Stimulated activated CD8-positive, alpha-beta memory T cell treated with anti-CD3 and anti-CD28 coated beads, Interleukin-15, amount 100 ng/mL, for 48 hours (primary cell): ENCODE results near the gene NEB.
"Not testable (repeated sequence)": the region's sequence is repeated elsewhere in the genome, so short reads cannot be mapped to it uniquely, and the experiment has no call there.

Experiments
- DNase-seq, 2 donors: peaks; one replicate each; pipeline ENCODE4 v3.0.0-alpha.2; 2020; ENCODE audit warnings: low read depth in 2 of 2

Gene NEB

DNA sequence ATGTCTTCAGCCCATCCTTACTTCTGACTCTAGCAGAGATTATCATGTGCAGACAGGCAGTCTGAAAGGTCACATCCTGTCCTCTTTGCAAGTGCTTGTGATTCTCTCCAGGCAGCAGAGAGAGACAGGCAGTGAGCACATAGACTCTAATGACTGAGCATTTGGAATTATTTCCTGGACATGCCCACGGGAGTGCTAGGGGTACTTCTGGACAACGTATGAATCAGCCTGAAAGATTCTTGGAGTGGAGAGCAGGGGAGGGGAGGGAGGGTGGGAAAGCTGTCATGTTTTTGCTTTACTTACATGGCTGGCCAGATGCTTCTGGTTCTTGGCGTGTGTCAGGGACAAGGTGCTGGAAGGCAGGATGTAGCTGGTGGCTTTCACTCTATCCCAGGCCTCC is 174.0 kb downstream of the NEB start:
- DNase-seq = no peak

DNA sequence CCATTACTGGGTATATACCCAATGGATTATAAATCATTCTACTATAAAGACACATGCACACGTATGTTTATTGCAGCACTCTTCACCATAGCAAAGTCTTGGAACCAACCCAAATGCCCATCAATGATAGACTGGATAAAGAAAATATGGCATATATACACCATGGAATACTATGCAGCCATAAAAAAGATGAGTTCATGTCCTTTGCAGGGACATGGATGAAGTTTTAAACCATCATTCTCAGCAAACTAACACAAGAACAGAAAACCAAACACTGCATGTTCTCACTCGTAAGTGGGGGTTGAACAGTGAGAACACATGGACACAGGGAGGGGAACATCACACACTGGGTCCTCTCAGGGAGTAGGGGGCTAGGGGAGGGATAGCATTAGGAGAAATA is 174.8 kb downstream of the NEB start:
- not testable (repeated sequence) for DNase-seq

DNA sequence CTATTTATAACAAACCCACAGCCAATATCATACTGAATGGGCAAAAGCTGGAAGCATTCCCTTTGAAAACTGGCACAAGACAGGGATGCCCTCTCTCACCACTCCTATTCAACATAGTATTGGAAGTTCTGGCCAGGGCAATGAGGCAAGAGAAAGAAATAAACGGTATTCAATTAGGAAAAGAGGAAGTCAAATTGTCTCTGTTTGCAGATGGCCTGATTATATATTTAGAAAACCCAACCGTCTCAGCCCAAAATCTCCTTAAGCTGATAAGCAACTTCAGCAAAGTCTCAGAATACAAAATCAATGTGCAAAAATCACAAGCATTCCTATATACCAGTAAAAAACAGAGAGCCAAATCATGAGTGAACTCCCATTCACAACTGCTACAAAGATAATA is 176.4 kb downstream of the NEB start:
- DNase-seq = not testable (repeated sequence)

GRCh38 chr2:151556121-151556520 is 178.2 kb downstream of the NEB start:
- no peak for DNase-seq

DNA sequence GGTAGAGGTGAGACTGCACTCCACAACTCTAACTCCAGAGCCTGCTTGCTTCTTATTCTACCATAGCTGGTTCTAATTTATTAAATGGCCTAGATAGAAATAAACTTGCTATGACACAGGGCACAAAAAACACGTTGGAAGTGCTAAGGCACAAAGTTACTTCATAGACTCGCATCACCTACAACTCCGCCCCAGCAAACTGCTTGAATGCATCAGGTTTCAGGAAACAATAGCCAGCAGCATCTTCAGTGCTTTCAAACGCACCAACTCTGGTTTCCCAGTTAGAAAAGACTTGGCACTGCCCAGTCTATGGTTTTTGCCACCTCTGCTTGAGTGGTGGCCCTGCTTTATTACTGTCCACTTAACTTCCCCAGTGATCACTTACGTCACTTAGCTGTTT is 182.0 kb downstream of the NEB start:
- DNase-seq = no peak

DNA sequence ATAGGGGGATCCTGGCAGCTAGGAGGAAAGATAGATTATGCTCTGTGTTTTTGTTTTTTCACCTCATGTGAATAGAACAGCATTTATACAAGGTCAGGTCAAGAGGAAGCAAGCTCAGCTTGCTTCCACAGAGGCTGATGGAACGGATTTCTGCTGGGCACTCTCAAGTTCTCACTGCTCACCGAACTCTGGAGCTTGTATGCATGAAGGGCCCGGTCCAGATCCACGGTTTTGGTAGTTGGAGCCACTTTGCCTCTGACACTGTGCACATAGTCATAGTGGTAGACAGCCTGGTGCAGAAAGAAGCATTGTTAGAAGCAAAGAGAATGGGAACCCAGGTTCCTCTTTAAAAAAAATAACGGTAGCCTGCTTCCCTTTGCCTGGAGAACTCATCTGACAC is 182.7 kb downstream of the NEB start:
- DNase-seq = no peak

- DNase-seq = no peak
Measured at GRCh38 chr2:151549191-151549590, 185.1 kb downstream of the NEB start.

- no peak for DNase-seq
Measured at GRCh38 chr2:151544449-151544848, 189.8 kb downstream of the NEB start.

DNA sequence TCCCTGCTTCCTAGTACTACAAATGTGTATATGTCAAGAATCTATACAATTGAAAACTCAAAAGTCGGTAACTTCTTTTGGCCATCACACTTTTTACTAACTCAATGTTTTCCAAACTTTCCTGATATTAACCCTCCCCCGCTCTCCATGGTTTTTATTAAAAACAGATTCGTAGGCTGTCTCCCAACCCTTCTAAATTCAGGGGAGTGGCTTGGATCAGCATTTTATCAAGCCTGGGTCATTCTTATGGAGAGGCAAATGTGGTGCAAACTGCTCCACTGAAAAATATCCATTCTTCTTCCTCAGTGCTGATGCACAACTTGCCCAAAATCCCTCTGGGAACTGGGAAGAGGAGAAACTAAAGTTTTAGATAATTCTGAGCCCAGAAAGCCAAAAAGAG is 190.4 kb downstream of the NEB start:
- DNase-seq = no peak

DNA sequence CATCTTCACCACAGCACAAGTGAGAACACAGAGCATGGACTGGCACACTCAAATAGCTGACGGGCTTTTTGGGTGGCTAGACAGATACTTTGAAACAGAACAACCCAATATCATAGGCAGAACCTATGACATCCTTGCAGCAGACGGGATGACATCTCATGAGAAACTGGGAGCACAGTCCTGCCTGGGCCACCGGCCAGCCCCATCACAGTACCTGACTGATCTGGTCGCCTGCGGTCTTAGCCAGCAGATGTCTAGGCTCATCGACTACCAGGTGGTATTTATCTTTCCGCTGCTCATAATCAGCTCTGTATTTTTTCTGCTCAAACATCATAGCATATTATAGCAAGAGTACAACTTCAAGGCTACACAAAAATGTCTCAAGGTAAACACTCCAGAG is 200.3 kb downstream of the NEB start:
- DNase-seq = no peak

DNA sequence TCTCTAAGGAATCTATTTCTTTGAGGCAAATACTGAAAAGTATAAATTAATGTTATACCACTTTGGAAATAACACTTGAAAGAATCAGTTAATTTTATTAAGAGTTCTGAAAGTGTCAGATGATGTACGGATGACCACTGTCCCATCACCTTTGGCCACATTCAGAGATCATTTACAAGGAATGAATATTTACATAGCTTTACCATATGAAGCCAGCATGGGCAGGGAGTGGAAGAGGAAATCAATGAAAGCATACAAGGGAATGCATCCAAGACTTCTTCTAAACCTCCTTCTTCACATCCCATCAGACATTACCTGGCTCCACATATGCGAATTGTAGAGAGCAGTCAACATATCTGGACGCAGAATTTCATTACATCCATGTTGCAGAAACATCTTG is 201.1 kb downstream of the NEB start:
- DNase-seq = no peak

DNA sequence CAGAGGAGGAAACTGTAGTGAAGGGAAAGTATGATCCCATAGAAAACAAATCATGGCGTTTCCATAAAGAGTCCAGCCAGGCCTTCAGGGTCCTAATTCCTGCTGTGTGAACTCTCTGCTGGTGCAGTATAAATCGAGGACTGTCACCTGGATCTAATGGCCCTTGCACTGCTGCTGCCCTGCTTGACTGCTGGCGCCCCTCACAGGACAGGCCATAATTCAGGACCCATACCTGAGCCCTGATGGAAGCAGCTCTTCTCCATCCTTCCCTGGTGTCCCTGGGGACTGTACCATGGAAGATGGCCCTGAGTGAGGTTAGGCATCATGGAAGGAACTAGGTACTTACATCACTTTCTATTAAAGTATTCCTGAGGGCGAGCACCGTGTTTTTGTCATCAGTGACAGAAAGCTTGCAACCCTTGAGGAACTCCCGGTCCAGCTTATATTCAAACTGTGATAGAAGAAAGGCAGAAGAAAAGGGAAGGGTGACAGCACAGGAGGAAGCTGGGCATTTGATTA is 207.6 kb downstream of the NEB start:
- no peak for DNase-seq

DNA sequence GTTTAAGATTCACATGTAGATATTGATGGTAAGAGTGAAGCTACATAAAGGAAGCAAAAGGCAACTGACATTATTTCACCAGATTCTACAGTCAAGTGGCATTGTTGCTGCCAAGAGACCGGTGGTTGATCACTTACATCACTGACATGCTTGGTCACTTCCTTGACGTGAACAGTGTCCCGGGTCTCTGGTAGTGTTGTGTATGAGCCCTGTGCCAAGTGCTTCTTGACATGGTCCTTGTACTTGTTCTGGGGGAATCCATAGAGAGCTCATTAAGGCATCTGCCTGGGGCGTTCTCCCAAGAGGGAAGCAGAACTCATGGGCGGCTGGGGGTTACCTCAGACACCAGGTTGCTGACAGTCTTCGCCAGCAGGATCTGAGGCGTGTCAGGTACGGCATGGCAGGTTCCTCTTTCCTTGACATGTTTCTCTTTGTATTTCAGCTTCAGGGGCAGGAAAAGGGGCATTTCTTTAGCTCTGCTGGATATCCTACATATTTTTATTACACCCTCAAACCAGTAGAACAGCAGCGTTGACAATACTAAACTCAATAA is 208.4 kb downstream of the NEB start:
- DNase-seq = no peak

DNA sequence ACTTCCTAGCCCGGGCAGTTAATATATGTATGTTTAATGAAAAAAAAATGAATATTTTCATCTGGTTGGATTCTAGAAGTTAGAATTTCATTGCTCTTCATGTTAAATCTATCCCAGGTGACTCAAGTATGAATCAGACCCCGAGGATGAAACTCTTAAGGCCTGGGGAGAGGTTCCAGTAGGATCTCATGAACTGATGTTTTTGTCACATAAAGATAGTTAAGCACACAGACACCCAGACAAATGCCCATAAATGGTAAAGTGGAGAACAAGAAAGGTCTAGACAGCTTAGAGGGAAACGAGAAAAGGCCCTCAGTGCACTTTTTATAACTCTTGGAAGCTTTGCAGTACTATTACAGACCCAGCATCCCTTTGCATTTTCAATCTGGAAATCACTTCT is 210.4 kb downstream of the NEB start:
- no peak for DNase-seq

DNA sequence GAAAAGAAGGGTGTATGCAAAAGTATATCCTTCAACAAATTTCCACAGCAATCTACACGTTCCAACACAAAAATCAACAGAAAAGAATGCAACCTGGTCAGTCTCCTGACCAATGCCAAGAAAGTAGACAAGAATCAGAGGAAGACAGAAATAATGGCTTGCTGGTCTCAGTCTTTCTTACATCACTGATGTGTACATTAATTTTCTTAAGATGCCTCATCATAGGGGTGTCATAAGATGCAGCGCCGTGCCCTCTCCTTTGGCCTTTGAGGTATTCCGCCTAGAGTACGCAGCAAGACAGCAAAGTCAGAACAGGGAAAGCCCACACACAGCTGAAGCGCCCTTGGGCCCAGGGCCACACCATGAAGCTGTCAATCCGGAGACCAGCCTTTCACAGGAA is 211.7 kb downstream of the NEB start:
- DNase-seq = no peak

DNA sequence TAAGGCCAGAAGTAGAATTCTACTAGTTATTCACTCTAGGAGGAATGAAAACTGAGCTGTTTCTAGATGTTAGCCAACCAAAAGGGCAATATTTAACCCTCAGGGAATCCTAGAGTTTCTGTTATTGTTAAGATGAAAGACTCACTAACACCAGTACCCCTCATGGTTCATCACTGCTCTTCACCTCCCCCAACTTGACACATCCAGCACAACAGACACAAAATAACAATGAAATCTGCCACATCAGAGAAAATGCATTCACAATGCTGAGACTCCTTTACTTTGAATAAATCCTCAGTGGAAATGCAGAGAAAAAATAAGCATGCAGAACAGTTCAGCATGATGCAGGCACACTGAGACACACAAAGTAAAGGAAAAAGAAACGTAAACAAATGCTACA is 213.3 kb downstream of the NEB start:
- no peak for DNase-seq

DNA sequence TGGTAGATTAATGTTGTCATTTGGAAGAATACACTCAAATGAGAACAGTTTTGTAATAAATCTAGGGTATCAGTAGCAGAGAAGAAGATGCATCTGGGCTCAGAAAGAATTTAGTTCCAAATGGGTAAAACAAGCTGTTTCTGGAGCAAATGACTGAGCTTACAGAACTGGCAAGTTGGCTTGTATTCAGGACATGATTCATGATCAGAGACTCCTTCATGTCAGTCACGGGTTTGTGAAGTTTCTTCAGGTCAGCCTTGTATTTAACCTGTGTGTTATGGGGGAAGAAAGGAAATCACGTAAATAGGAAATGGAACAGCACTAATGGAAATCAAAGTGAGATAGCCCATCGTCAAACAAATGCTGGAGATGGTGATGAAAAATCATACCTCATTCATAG is 215.5 kb downstream of the NEB start:
- no peak for DNase-seq

DNA sequence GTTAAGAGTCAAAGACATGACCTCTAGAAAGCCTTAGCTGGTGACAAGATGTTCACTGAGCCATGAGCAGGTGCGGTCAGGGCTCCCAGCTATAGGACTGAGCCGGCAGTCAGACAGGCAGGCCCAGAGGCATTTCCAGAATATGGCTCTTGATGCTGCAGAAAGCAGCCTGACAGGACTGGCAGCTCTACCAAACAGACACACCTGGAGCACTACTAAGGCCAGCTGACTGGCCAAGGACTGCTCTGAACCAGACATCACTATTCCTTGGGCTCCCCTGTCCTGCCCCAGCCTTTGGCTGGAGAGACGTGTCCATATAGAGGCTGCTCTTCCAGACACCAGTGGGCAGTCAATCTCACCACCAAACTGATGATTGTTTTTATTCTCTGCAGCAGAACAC is 225.8 kb downstream of the NEB start:
- no peak for DNase-seq

DNA sequence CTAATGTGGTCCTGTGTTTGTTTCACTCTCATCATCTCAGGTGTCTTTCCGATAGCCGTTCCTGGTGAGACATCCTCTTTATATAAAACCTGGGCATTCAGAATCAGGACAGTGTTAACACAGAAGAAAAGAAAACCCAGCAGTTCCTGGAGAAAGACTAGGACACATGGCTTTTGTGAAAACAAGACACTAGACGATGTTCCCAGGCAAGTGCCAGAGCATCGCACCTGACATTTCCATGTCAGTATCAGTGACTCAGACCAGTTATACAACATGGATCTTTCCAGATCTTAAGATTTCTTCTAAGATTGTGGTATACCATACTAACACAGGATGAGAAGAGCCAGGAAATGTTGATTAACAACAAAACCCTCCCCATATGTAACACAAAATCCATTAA is 228.1 kb downstream of the NEB start:
- DNase-seq = no peak

- no peak for DNase-seq
Measured at GRCh38 chr2:151498178-151498577, 236.1 kb downstream of the NEB start.

DNA sequence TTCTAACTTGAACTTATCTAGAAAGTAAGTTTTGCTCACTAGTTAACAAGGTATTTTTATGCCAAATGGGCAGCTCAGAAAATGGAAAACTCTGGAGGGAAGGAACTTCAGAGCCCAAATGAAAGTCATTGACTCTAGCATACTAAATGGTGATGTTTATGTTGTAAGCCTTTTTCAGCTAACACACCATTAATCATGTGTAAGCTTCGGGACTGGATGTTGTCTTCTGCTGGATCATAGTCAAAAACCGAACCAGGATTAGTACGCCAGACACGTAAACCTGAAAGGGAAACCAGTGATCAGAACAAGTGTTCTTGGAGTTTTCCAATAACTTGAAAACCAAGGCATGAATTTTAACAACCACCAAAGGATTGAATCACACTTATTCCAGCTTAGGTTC is 242.8 kb downstream of the NEB start:
- DNase-seq = no peak

DNA sequence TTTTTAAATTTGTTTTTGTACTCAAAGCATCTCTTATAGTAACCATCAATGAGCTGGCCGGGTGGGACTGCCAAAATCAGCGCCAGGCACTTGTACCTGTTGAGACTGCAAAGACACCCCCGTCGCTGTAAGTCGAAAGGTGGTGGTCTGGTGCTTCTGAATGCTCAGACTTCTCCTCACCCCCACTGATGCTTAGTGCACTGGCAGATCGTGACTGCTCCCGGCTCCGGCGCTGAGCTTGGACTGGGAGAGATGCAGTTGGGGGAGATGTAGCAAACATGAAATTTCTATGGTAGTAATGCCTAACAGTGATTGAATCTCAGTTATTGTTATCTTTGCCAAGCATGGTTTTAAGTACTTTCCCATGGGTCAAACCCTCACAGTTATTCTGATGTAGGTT is 244.0 kb downstream of the NEB start:
- DNase-seq = no peak

DNA sequence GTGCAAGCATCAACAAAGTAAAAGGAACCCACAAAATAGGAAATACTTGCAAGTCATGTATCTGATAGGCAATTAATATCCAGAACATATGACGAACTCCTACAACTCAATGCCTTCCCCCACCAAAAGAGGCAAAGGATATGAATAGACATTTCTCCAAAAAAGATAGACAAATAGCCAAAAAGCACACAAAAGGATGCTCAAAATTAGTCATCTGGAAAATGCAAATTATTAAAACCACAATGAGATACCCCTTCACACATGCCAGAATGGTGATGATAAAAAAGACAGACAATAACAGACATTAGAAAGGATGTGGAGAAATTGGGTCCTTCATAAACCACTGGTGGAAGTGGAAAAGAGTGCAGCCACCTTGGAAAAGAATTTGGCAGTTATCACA is 248.2 kb downstream of the NEB start:
- no peak for DNase-seq

GRCh38 chr2:151484100-151484499 is 250.2 kb downstream of the NEB start:
- DNase-seq = no peak

GRCh38 chr2:151483546-151483945 is 250.7 kb downstream of the NEB start:
- DNase-seq = no peak
